HepG2 (cell line): ENCODE results near the gene NODAL. TPM values are rescaled to one million over a fixed set of nuclear protein-coding genes. Genes with fewer than 3 reads are reported as not detected.

Experiments
- CBX1 ChIP-seq: IDR thresholded peaks from one replicate; pipeline ENCODE4 v1.6.1; 2016; ENCODE audit warnings: antibody characterized with exemption, low read depth
- DPF2 ChIP-seq: sonication (generic); formaldehyde crosslinking; IDR thresholded peaks from 2 replicates; pipeline ENCODE4 v1.4.0; 2020; ENCODE audit warnings: mild to moderate bottlenecking, low read depth, missing genetic modification reagents, borderline replicate concordance
- HMGXB4 ChIP-seq, 2 experiments: sonication (generic) in 1 of 2; formaldehyde crosslinking in 1 of 2; IDR thresholded peaks; 2 replicates each; pipeline versions ENCODE4 v1.4.0 to v1.6.1; 2018 to 2020; ENCODE audit warnings: missing genetic modification reagents in 2 of 2, borderline replicate concordance in 1 of 2, low read depth in 1 of 2, mild to moderate bottlenecking in 1 of 2, missing biosample characterization in 1 of 2
- JUND ChIP-seq: sonication (generic); formaldehyde crosslinking; IDR thresholded peaks from 2 replicates; pipeline ENCODE4 v1.8.0; 2022; ENCODE audit warnings: mild to moderate bottlenecking, missing genetic modification reagents
- RARG ChIP-seq: sonication (generic); formaldehyde crosslinking; IDR thresholded peaks from 2 replicates; pipeline ENCODE4 v1.4.0; 2020; ENCODE audit warnings: low read depth, mild to moderate bottlenecking, missing genetic modification reagents
- SMYD3 ChIP-seq: sonication (generic); formaldehyde crosslinking; IDR thresholded peaks from 2 replicates; pipeline ENCODE4 v1.8.1; 2023; ENCODE audit warnings: mild to moderate bottlenecking, missing genetic modification reagents
- ZNF280D ChIP-seq: sonication (generic); formaldehyde crosslinking; IDR thresholded peaks from 2 replicates; pipeline ENCODE4 v1.5.1; 2020; ENCODE audit warnings: mild to moderate bottlenecking, missing genetic modification reagents
- ZNF646 ChIP-seq: sonication (generic); formaldehyde crosslinking; IDR thresholded peaks from 2 replicates; pipeline ENCODE4 v1.9.0; 2021; ENCODE audit warnings: mild to moderate bottlenecking, missing genetic modification reagents
- ZNF83 ChIP-seq: sonication (generic); formaldehyde crosslinking; IDR thresholded peaks from 2 replicates; pipeline ENCODE4 v1.4.0; 2020; ENCODE audit warnings: missing genetic modification reagents, mild to moderate bottlenecking, borderline replicate concordance
- polyA plus RNA-seq, 8 experiments: library from polyadenylated mRNA; depleted of rRNA in 3 of 8; stranded (reverse) in 7 of 8; unstranded in 1 of 8; fragments of >200 nt; fragmentation: Illumina TruSeq in 4 of 8; extraction: Trizol in 4 of 8; gene quantifications; 2 replicates each; pipeline versions ENCODE4 v1.2.1 to v1.2.3, GENCODE V29; 2011 to 2016; ENCODE audit warnings: low read depth in 4 of 8, missing spikeins in 1 of 8, mixed read lengths in 1 of 8; ENCODE audit not compliant: insufficient read depth in 1 of 8
- total RNA-seq, 5 experiments: library from RNA; depleted of rRNA; stranded (reverse); fragments of >200 nt; fragmentation: Illumina TruSeq; extraction: Trizol; gene quantifications; 2 replicates each; pipeline ENCODE4 v1.2.3, GENCODE V29; 2016; ENCODE audit warnings: low read depth in 1 of 5
- TF ChIP-seq, protein P1 (sequence below): IDR thresholded peaks from 2 replicates; pipeline ENCODE4 v1.6.1; 2016; ENCODE audit warnings: missing compliant biosample characterization, missing genetic modification reagents, borderline replicate concordance
- TF ChIP-seq, protein P2 (sequence below): sonication (generic); formaldehyde crosslinking; IDR thresholded peaks from 2 replicates; pipeline ENCODE4 v1.5.0; 2020; ENCODE audit warnings: missing genetic modification reagents
- TF ChIP-seq, protein P3 (sequence below): sonication (generic); formaldehyde crosslinking; conservative IDR thresholded peaks from 2 replicates; pipeline ENCODE4 v1.5.0; 2020; ENCODE audit warnings: missing genetic modification reagents

Gene NODAL
- total and polyA plus RNA-seq, 2 of the 13 experiments (the other 11 are each of a cell fraction or from before 2014, with no cell fraction given), result not detected

DNA sequence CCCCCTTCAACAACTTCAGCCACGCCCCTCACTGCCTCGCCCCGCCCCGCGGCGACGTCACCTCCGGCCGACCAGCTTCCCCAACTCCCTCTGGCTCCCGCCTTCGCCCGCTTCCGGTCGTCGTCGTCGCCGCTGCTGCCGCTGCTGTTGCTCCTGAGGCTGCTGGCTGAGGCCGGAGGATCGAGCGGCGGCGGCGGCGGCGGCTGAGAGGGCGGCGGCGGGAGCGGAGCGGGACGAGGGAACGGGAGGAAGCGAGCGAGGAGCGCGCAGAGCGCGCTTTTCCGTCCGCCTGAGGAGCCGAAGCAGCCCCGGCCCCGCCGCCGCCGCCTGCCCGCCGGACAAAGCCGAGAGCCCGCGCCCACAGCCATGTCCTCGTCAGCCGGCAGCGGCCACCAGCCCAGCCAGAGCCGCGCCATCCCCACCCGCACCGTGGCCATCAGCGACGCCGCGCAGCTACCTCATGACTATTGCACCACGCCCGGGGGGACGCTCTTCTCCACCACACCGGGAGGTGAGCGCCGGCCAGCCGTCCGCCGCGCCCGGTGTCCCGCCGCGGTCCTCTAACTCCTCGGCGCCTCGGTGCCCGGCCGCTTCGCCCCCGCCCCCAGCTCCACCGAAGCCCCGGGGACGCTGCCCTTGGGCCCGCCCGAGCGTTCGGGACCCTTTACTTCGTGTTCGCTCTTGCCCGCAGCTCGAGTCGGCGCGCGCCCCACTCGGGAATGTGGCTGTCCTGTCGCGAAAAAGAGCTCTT lies 37.3 kb downstream of the NODAL start, which contains the start of gene EIF4EBP2 (continued):
- TF ChIP-seq RARG, result no peak
- no peak for TF ChIP-seq CBX1
- TF ChIP-seq ZNF83 (CRISPR knock-in tag), result peak; percentile 52; the same call in 1 of the 2 replicates
- peak; percentile 57; the same call in 1 of the 2 replicates for TF ChIP-seq SMYD3 (CRISPR knock-in tag)
- TF ChIP-seq, protein P1, sequence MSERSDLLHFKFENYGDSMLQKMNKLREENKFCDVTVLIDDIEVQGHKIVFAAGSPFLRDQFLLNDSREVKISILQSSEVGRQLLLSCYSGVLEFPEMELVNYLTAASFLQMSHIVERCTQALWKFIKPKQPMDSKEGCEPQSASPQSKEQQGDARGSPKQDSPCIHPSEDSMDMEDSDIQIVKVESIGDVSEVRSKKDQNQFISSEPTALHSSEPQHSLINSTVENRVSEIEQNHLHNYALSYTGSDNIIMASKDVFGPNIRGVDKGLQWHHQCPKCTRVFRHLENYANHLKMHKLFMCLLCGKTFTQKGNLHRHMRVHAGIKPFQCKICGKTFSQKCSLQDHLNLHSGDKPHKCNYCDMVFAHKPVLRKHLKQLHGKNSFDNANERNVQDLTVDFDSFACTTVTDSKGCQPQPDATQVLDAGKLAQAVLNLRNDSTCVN (CRISPR knock-in tag), result peak; percentile 68; the same call in 1 of the 2 replicates
- no peak for TF ChIP-seq DPF2 (CRISPR knock-in tag)
- TF ChIP-seq, protein P2, sequence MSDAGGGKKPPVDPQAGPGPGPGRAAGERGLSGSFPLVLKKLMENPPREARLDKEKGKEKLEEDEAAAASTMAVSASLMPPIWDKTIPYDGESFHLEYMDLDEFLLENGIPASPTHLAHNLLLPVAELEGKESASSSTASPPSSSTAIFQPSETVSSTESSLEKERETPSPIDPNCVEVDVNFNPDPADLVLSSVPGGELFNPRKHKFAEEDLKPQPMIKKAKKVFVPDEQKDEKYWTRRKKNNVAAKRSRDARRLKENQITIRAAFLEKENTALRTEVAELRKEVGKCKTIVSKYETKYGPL (CRISPR knock-in tag), result no peak
- TF ChIP-seq HMGXB4 (CRISPR knock-in tag; IDR thresholded peaks at IDR 0.05; ENCODE audit: borderline replicate concordance in 1 of 2, low read depth in 1 of 2), result peak; percentile 47 to 67; a peak in 1 of 4 replicates
- TF ChIP-seq, protein P3, sequence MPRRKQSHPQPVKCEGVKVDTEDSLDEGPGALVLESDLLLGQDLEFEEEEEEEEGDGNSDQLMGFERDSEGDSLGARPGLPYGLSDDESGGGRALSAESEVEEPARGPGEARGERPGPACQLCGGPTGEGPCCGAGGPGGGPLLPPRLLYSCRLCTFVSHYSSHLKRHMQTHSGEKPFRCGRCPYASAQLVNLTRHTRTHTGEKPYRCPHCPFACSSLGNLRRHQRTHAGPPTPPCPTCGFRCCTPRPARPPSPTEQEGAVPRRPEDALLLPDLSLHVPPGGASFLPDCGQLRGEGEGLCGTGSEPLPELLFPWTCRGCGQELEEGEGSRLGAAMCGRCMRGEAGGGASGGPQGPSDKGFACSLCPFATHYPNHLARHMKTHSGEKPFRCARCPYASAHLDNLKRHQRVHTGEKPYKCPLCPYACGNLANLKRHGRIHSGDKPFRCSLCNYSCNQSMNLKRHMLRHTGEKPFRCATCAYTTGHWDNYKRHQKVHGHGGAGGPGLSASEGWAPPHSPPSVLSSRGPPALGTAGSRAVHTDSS, result no peak
- no peak for TF ChIP-seq JUND (CRISPR knock-in tag)
- no peak for TF ChIP-seq ZNF280D
- TF ChIP-seq ZNF646 (CRISPR knock-in tag), result no peak
